HG02642 (cell line): ENCODE measurements around the gene CYP26A1.
"Not testable (repeated sequence)": the region's sequence is repeated elsewhere in the genome, so short reads cannot be mapped to it uniquely, and the experiment has no call there.

Experiments
- ATAC-seq: cut with Tn5 transposase; IDR thresholded peaks from one replicate; pipeline ENCODE4 v1.9.1; 2021; ENCODE audit warnings: mild to moderate bottlenecking; ENCODE audit not compliant: unreplicated experiment, poor library complexity

The CYP26A1 gene

GRCh38 chr10:93079663-93080349 lies 6.1 kb downstream of the CYP26A1 start:
- ATAC-seq: no peak

GRCh38 chr10:93080350-93081046 lies 6.8 kb downstream of the CYP26A1 start:
- ATAC-seq: peak; percentile 57

GRCh38 chr10:93081318-93081717 lies 7.6 kb downstream of the CYP26A1 start:
- no peak for ATAC-seq

- no peak for ATAC-seq
These were observed 8.1 kb downstream of the CYP26A1 start for GRCh38 chr10:93081834-93082233.

GRCh38 chr10:93083743-93084539 lies 10.2 kb downstream of the CYP26A1 start:
- ATAC-seq: no peak

GRCh38 chr10:93085272-93085859 lies 11.7 kb downstream of the CYP26A1 start:
- no peak for ATAC-seq

- no peak for ATAC-seq
These were observed 12.6 kb downstream of the CYP26A1 start for GRCh38 chr10:93086289-93086688.

GRCh38 chr10:93087846-93088245 lies 14.2 kb downstream of the CYP26A1 start:
- no peak for ATAC-seq

GRCh38 chr10:93088466-93088865 lies 14.8 kb downstream of the CYP26A1 start:
- ATAC-seq: no peak

- ATAC-seq: no peak
These were observed 16.9 kb downstream of the CYP26A1 start for GRCh38 chr10:93090619-93091018.

- ATAC-seq: no peak
These were observed 18.3 kb downstream of the CYP26A1 start for GRCh38 chr10:93091960-93092359.

GRCh38 chr10:93095225-93095624 lies 21.5 kb downstream of the CYP26A1 start:
- ATAC-seq: no peak

- no peak for ATAC-seq
These were observed 23.2 kb downstream of the CYP26A1 start for GRCh38 chr10:93096901-93097300.

GRCh38 chr10:93097386-93097785 lies 23.7 kb downstream of the CYP26A1 start:
- ATAC-seq: no peak

- no peak for ATAC-seq
These were observed 25.1 kb downstream of the CYP26A1 start for GRCh38 chr10:93098816-93099215.

- ATAC-seq: no peak
These were observed 26.0 kb downstream of the CYP26A1 start for GRCh38 chr10:93099670-93100069.

GRCh38 chr10:93101148-93101547 lies 27.5 kb downstream of the CYP26A1 start:
- ATAC-seq: not testable (repeated sequence)

GRCh38 chr10:93103953-93104352 lies 30.3 kb downstream of the CYP26A1 start:
- ATAC-seq: no peak

- ATAC-seq: no peak
These were observed 33.0 kb downstream of the CYP26A1 start for GRCh38 chr10:93106631-93107072.

- peak; percentile 67 for ATAC-seq
These were observed 36.9 kb downstream of the CYP26A1 start for GRCh38 chr10:93110472-93111146.
